ENCODE data around the gene SLC1A7. TPM values are rescaled to one million over a fixed set of nuclear protein-coding genes. Genes with fewer than 3 reads are reported as not detected.

Gene SLC1A7
- total RNA-seq (2014; rRNA removed; shearing (Covaris generic)) (not detected in 2 replicates), polyA plus RNA-seq (2016; fragmentation: Nextera tagmentation; extraction: Ambion mirVana) (not detected in 2 replicates)
- long read RNA-seq = 0 reads

- no peak within 1 kb of the TSS for H3K27ac Mint-ChIP-seq
- H3K4me1 ChIP-seq (ENCODE audit: insufficient read depth) = no peaks in the 10 kb centered on the region
- DNase-seq (ENCODE audit: low spot score) = no peak
- no peaks in the 10 kb centered on the region for H3K27me3 ChIP-seq (ENCODE audit: insufficient read depth)
- peaks cover 16% of the 10 kb centered on the region for H3K9me3 Mint-ChIP-seq
- no peaks in the 10 kb centered on the region for H3F3A ChIP-seq (replicated peaks; ENCODE audit: low read depth)
- peaks cover 7% of the 10 kb centered on the region for H3K36me3 Mint-ChIP-seq (ENCODE audit: low read depth)
- H4K20me1 ChIP-seq (replicated peaks; ENCODE audit: insufficient read depth) = no peaks in the 10 kb centered on the region
- no peak within 1 kb of the TSS for H3K4me3 Mint-ChIP-seq
- H3K4me3 ChIP-seq = no peak within 1 kb of the TSS
- H3K36me3 ChIP-seq (ENCODE audit: insufficient read depth) = no peaks in the 10 kb centered on the region
- no peak for ATAC-seq
- H3K27ac ChIP-seq (ENCODE audit: low read depth) = no peak within 1 kb of the TSS
- H3K79me2 ChIP-seq (replicated peaks; ENCODE audit: insufficient read depth) = no peaks in the 10 kb centered on the region
- peak within 1 kb of the TSS; percentile 28; the same call in 1 of the 2 replicates for H2AFZ ChIP-seq
- H3K27me3 Mint-ChIP-seq (ENCODE audit: insufficient read depth, low read depth, poor library complexity) = peaks cover 9% of the 10 kb centered on the region
- TF ChIP-seq REST (IDR thresholded peaks at IDR 0.05; ENCODE audit: unreplicated experiment) (no peak), CREB1 (CRISPR knock-in tag; IDR thresholded peaks at IDR 0.05; ENCODE audit: low read depth) (no peak), CTCF (conservative IDR thresholded peaks at IDR 0.05; ENCODE audit: low read depth in 2 of 2) (no peak), ZNF114 (CRISPR knock-in tag; IDR thresholded peaks at IDR 0.05) (no peak), ZNF462 (CRISPR knock-in tag; IDR thresholded peaks at IDR 0.05) (no peak), EZH2 (IDR thresholded peaks at IDR 0.05; ENCODE audit: low read depth, unreplicated experiment) (no peak), JUNB (IDR thresholded peaks at IDR 0.05; ENCODE audit: unreplicated experiment) (no peak), ETS1 (IDR thresholded peaks at IDR 0.05) (no peak), POLR2AphosphoS5 (IDR thresholded peaks at IDR 0.05; ENCODE audit: low read depth) (no peak), STAT1 (IDR thresholded peaks at IDR 0.05; ENCODE audit: unreplicated experiment) (no peak), EZH2phosphoT487 (IDR thresholded peaks at IDR 0.05; ENCODE audit: unreplicated experiment) (no peak), ZNF331 (CRISPR knock-in tag; IDR thresholded peaks at IDR 0.05; ENCODE audit: low read depth) (no peak), NANOG (IDR thresholded peaks at IDR 0.05; ENCODE audit: borderline replicate concordance) (no peak)
- H3K4me1 Mint-ChIP-seq = peaks cover 6% of the 10 kb centered on the region; the same call in 2 of the 3 replicates
- no peak within 1 kb of the TSS for H3K4me2 ChIP-seq
- H3K9me2 ChIP-seq (ENCODE audit: insufficient read depth) = no peaks in the 10 kb centered on the region
Observed at GRCh38 chr1:53142226-53142853, at the start of gene SLC1A7. Gene SLC1A7, minus strand, starts transcription at chr1:53142638. Its CDS starts 189 bp downstream, at chr1:53142449.
